ENCODE measurements around the gene DPYD.

The DPYD gene

GRCh38 chr1:97758541-97759057 is 162.2 kb downstream of the DPYD start:
- TF ChIP-seq EZH2phosphoT487 (conservative IDR thresholded peaks at IDR 0.05; ENCODE audit: low read length) (no peak), CTCF (IDR thresholded peaks at IDR 0.05; ENCODE audit: insufficient read depth, low read length, poor library complexity, severe bottlenecking) (no peak)
- Histone ChIP-seq H3F3A (ENCODE audit: insufficient read depth) (no peaks in the 10 kb centered on the region), H3K9me3 (ENCODE audit: insufficient read depth, low read length) (no peaks in the 10 kb centered on the region), H3K79me2 (ENCODE audit: insufficient read depth, low read length) (no peaks in the 10 kb centered on the region), H2AFZ (ENCODE audit: low read depth, low read length, severe bottlenecking) (no peak overlapping the region), H3K9ac (ENCODE audit: low read length) (no peak overlapping the region), H3K36me3 (ENCODE audit: low read length) (no peaks in the 10 kb centered on the region), H3K9me2 (replicated peaks; ENCODE audit: insufficient read depth, low read length) (no peaks in the 10 kb centered on the region), H3K4me3 (ENCODE audit: insufficient read depth, low read length, poor library complexity, severe bottlenecking) (no peak overlapping the region), H3K4me2 (ENCODE audit: low read depth, low read length, poor library complexity, severe bottlenecking) (no peak overlapping the region), H3K27me3 (ENCODE audit: low read length) (no peaks in the 10 kb centered on the region), H3K27ac (ENCODE audit: low read depth, low read length) (no peak overlapping the region), H4K20me1 (ENCODE audit: low read depth, low read length) (no peaks in the 10 kb centered on the region)

- H3K27ac ChIP-seq (ENCODE audit: low read depth, low read length), result no peak overlapping the region
- no peaks in the 10 kb centered on the region for H3K9me3 ChIP-seq (ENCODE audit: insufficient read depth, low read length)
- no peaks in the 10 kb centered on the region for H3F3A ChIP-seq (ENCODE audit: insufficient read depth)
- H3K27me3 ChIP-seq (ENCODE audit: low read length), result no peaks in the 10 kb centered on the region
- TF ChIP-seq CTCF (IDR thresholded peaks at IDR 0.05; ENCODE audit: insufficient read depth, low read length, poor library complexity, severe bottlenecking) (no peak), EZH2phosphoT487 (conservative IDR thresholded peaks at IDR 0.05; ENCODE audit: low read length) (no peak)
- H3K9me2 ChIP-seq (replicated peaks; ENCODE audit: insufficient read depth, low read length), result no peaks in the 10 kb centered on the region
- H3K4me3 ChIP-seq (ENCODE audit: insufficient read depth, low read length, poor library complexity, severe bottlenecking), result no peak overlapping the region
- H3K9ac ChIP-seq (ENCODE audit: low read length), result no peak overlapping the region
- no peaks in the 10 kb centered on the region for H3K79me2 ChIP-seq (ENCODE audit: insufficient read depth, low read length)
- H2AFZ ChIP-seq (ENCODE audit: low read depth, low read length, severe bottlenecking), result no peak overlapping the region
- no peaks in the 10 kb centered on the region for H4K20me1 ChIP-seq (ENCODE audit: low read depth, low read length)
- H3K36me3 ChIP-seq (ENCODE audit: low read length), result no peaks in the 10 kb centered on the region
- H3K4me2 ChIP-seq (ENCODE audit: low read depth, low read length, poor library complexity, severe bottlenecking), result no peak overlapping the region
These were observed 174.9 kb downstream of the DPYD start for GRCh38 chr1:97745912-97746311.

GRCh38 chr1:97744977-97745376 is 175.9 kb downstream of the DPYD start:
- no peaks in the 10 kb centered on the region for H3K27me3 ChIP-seq (ENCODE audit: low read length)
- no peak overlapping the region for H3K4me3 ChIP-seq (ENCODE audit: insufficient read depth, low read length, poor library complexity, severe bottlenecking)
- TF ChIP-seq CTCF (IDR thresholded peaks at IDR 0.05; ENCODE audit: insufficient read depth, low read length, poor library complexity, severe bottlenecking) (no peak), EZH2phosphoT487 (conservative IDR thresholded peaks at IDR 0.05; ENCODE audit: low read length) (no peak)
- H2AFZ ChIP-seq (ENCODE audit: low read depth, low read length, severe bottlenecking), result no peak overlapping the region
- no peaks in the 10 kb centered on the region for H4K20me1 ChIP-seq (ENCODE audit: low read depth, low read length)
- no peak overlapping the region for H3K4me2 ChIP-seq (ENCODE audit: low read depth, low read length, poor library complexity, severe bottlenecking)
- no peak overlapping the region for H3K9ac ChIP-seq (ENCODE audit: low read length)
- no peak overlapping the region for H3K27ac ChIP-seq (ENCODE audit: low read depth, low read length)
- no peaks in the 10 kb centered on the region for H3K79me2 ChIP-seq (ENCODE audit: insufficient read depth, low read length)
- no peaks in the 10 kb centered on the region for H3K36me3 ChIP-seq (ENCODE audit: low read length)
- H3K9me2 ChIP-seq (replicated peaks; ENCODE audit: insufficient read depth, low read length), result no peaks in the 10 kb centered on the region
- no peaks in the 10 kb centered on the region for H3F3A ChIP-seq (ENCODE audit: insufficient read depth)
- H3K9me3 ChIP-seq (ENCODE audit: insufficient read depth, low read length), result no peaks in the 10 kb centered on the region

Data from SU-DHL-6 (cell line).